Kidney capillary endothelial cell (primary cell): ENCODE measurements around the gene MVK.

ENCODE experiments used
- DNase-seq: peaks from one replicate; pipeline ENCODE4 v3.0.0-alpha.2; 2018; ENCODE audit warnings: low spot score

Gene MVK

GRCh38 chr12:109573029-109573913 lies at the start of gene MVK, which contains the start of gene MMAB:
Gene MVK, plus strand, starts transcription at chr12:109573794. Its CDS starts 1,029 bp downstream, at chr12:109574823.
Gene MMAB, minus strand, starts transcription at chr12:109573504. Its CDS starts 24 bp downstream, at chr12:109573480.
- DNase-seq: peak; percentile 97

DNA sequence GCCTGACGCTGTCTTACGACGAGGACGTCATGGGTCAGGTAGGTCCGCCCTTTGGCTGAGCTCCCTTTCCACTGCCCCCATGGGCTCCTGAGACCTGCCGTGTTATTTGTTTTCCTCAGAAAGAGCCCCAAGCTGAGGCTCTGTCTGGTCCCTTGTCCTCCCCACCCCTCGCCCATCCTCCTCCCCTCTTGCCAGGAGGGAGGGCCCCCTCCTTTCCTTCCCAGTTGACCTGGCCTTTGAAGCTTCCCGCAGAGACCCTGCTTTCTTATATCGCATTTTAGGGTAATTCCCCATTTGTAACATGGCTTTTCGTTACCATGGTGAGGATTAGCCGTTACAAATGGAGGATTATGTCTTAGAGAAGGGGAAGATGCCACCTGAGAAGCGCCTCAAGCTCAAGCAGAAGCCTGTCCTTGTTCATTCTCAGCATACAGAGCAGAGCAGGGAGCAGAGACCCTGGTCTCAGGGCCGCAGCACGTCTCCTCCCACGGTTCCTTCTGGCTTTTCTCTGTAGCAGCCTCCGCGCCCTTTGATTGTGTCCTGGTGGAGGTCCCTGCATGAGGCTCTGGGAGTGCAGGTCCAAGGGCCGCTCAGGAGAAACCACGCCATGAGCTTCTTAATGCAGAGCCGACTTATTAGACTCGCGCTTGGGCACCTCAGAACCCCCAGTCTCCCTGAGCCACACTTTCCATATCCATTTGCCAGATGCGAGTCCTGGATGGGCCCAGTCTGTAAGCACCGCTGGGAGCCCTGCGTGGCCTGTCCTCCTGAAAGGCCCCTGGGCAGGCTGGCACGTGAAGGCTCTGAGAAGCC lies 48.9 kb upstream of the MVK start:
- no peak for DNase-seq

- no peak for DNase-seq
Measured at GRCh38 chr12:109525279-109525585, 48.4 kb upstream of the MVK start.

GRCh38 chr12:109527489-109528123 lies 46.0 kb upstream of the MVK start:
- DNase-seq: no peak

DNA sequence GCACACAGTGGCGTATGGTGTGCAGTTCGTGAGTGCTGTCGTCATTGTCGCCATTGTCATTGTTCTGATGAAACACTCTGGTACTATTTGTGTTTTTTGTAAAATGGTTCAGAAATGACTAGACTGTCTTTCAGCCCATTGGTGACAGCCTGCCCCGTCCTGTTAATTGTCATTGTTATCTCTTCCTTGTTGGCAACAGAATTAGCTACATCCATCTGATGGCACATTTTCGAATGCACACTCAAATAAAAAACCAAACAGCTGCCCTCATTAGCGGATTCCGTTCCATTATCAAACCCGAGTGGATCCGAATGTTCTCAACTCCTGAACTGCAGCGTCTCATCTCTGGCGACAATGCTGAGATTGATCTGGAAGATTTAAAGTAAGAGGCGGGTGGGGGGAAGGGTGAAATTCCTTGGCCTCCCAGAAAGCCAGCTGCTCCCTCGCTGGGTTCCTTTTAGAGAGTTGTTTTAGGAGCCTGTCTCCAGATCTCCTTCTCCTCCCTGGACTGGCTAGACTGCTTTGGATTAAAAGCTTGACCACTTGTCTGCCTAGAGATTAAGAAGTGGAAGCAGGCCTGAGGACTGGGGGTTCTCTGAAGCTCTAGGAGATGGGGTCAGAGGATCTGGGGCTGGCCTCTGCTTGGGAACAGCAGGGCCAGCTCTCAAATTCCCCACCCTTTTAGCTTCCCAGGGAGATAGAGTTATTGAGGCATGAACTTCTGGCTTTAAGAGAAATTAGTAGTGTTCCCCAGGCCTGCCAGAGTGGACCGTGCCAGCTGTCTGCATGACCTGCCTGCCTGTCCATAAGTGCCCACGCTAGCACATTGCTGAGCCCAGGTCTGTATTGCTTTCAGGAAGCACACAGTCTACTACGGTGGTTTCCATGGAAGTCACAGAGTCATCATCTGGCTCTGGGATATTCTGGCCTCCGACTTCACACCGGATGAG lies 43.6 kb upstream of the MVK start:
- DNase-seq: no peak

GRCh38 chr12:109531411-109531810 lies 42.2 kb upstream of the MVK start:
- no peak for DNase-seq

- DNase-seq: no peak
Measured at GRCh38 chr12:109532721-109533486, 40.7 kb upstream of the MVK start.

- no peak for DNase-seq
Measured at GRCh38 chr12:109533487-109533740, 40.2 kb upstream of the MVK start.

DNA sequence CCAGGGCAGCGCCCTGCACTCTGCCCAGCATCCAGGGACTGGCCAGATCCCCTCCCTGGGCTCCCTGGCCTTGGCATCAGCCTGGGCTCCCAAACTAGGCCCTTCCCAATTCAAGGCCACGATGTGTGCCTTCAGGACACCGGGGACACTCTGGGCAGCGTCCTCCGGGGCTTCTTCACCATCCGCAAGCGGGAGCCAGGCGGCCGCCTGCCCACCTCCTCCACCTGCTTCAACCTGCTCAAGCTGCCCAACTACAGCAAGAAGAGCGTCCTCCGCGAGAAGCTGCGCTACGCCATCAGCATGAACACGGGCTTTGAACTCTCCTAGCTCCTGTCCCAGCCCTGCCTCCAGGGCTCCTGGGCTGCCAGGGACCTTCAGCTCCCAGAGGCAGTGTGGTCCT lies 39.1 kb upstream of the MVK start:
- DNase-seq: no peak

- no peak for DNase-seq
Measured at GRCh38 chr12:109535231-109535862, 38.2 kb upstream of the MVK start.

DNA sequence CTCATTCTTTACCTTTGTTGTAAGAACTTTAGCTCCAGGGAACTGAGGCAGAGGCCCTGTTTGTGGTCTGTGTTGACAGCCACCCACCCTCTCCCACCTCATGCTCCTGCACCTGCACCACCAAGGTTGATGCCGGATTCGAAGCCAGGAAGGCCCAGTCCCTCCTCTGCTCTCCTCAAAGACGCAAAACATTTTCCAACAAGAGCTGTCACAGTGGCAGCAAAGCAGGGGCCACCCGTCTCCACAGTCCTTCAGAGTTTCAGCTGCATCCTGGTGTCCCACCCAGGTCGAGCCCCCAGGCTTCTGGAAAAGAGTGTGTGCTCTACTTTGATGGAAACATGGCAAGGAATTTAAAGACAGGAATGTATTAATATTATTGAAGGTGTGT lies 37.7 kb upstream of the MVK start:
- no peak for DNase-seq

- DNase-seq: no peak
Measured at GRCh38 chr12:109537136-109537535, 36.5 kb upstream of the MVK start.

- no peak for DNase-seq
Measured at GRCh38 chr12:109538191-109538863, 35.3 kb upstream of the MVK start.

DNA sequence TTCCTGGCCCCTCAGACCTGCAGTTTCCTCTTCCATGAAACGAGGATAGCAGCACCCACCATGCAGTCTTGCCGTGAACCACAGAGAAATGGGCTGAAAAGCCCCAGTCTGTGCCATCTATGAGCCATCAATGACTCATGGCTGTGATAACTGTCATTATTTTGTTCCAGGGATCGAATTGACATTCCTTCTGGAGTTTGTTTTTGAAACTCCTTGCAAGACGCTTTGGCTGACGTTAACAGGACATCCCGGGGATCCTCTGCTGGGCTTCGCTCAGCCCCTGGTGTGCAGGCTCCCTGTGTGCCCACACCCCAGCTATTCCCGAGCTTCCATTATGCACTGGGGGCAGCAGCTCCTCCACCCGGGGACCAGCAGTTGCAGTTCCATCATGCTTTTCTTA lies 34.1 kb upstream of the MVK start:
- DNase-seq: peak; percentile 21

- DNase-seq: no peak
Measured at GRCh38 chr12:109540526-109541412, 32.8 kb upstream of the MVK start.

DNA sequence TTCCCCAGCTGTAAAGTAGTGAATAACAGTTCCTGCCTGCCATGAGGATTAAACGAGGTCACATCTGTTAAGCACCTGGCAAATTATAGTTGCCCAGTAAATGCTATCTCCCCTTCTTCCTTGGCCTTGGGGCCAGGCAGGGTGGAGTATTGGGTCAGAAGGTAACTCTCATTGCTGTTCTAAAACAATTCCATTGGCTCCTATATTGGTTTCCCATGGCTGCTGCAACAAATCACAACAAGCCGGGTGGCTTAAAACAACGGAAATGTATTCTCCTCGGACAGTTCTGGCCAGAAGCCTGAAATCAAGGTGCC lies 32.2 kb upstream of the MVK start:
- no peak for DNase-seq

GRCh38 chr12:109542014-109542413 lies 31.6 kb upstream of the MVK start:
- peak; percentile 16 for DNase-seq

DNA sequence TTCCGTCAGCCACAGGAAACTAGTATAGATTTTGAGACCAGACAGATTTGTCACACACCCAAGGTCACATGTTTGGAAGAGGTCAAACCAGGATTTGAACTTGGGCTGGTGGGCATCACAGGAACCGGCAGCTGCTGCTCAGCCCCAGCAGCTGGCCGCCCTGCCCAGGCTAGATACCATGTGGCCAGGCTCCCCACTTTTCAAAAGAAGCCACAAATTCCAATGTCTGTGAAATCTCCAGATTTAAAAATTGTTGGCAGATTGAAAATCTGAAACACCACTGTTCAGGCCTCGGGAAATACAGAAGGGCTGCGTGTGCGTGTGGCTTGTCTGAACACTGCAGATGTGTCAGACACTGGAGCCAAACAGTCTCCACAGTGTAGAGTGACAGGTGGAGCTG lies 30.7 kb upstream of the MVK start:
- no peak for DNase-seq

GRCh38 chr12:109544955-109545531 lies 28.6 kb upstream of the MVK start:
- peak; percentile 26 for DNase-seq
